AG04450 (cell line): ENCODE measurements around the gene TTBK1. TPM values are rescaled to one million over a fixed set of nuclear protein-coding genes. Genes with fewer than 3 reads are reported as not detected.

Source experiments
- CTCF ChIA-PET: fragments of 300-600, 350-600 bp; formaldehyde crosslinking; extraction: SDS; loops from one replicate; lab custom pipeline; 2022; ENCODE audit warnings: antibody characterized with exemption, inconsistent platforms; lab: Charles Lee
- POLR2A ChIA-PET: fragments of 350-600 bp; formaldehyde crosslinking; extraction: SDS; loops from one replicate; lab custom pipeline; 2021; ENCODE audit warnings: antibody characterized with exemption, inconsistent platforms; lab: Yijun Ruan, JAX
- DNase-seq: peaks from one replicate; pipeline ENCODE4 v3.0.0-alpha.2; 2011; ENCODE audit warnings: low read depth, low spot score
- H3K27ac ChIP-seq: one replicate; pipeline ENCODE4 v1.5.1; 2012; ENCODE audit warnings: low read depth, low read length, control low read depth
- H3K27me3 ChIP-seq: one replicate; pipeline ENCODE4 v1.6.0; 2012; ENCODE audit warnings: low read length; ENCODE audit not compliant: control insufficient read depth, insufficient read depth
- H3K4me3 ChIP-seq: 2 replicates; pipeline ENCODE4 v1.5.1; 2011; ENCODE audit warnings: mild to moderate bottlenecking, low read depth, low read length, control low read depth
- H3K9me3 ChIP-seq: 2 replicates; pipeline ENCODE4 v1.5.1; 2012; ENCODE audit warnings: low read length; ENCODE audit not compliant: control insufficient read depth, insufficient read depth
- CTCF ChIP-seq: IDR thresholded peaks from 2 replicates; pipeline ENCODE4 v1.5.1; 2011; ENCODE audit warnings: low read depth, low read length, control low read depth, inconsistent platforms
- polyA plus RNA-seq: library from polyadenylated mRNA; depleted of rRNA; stranded (reverse); fragments of >200 nt; gene quantifications from 2 replicates; pipeline ENCODE4 v1.2.3, GENCODE V29; 2011

TTBK1 gene
- polyA plus RNA-seq, 1 experiment: not detected

- no peaks in the 10 kb centered on the region for H3K9me3 ChIP-seq
- ChIA-PET POLR2A (no interaction called here), CTCF (interaction anchor here (1.1 to 1.4 kb wide), 2 partner anchors 16 to 88 kb away, joined by 3 read pairs; no protein-coding TSS in a partner anchor)
- peaks cover 83% of the 10 kb centered on the region for H3K27me3 ChIP-seq
- no peak for TF ChIP-seq CTCF
- no peak overlapping the region for H3K27ac ChIP-seq
- peak overlapping the region; percentile 52 for H3K4me3 ChIP-seq
- DNase-seq: no peak
Observed at GRCh38 chr6:43246301-43247113, 3.2 kb downstream of the TTBK1 start.

GRCh38 chr6:43247114-43247999, 4.1 kb downstream of the TTBK1 start:
- Histone ChIP-seq H3K27ac (no peak overlapping the region), H3K9me3 (no peaks in the 10 kb centered on the region), H3K27me3 (peaks cover 81% of the 10 kb centered on the region), H3K4me3 (peak overlapping the region; percentile 52)
- DNase-seq: no peak
- POLR2A ChIA-PET: no interaction called here
- TF ChIP-seq CTCF: no peak
- CTCF ChIA-PET: interaction anchor here (1.1 to 2.0 kb wide), 3 partner anchors 17 to 87 kb away, joined by 3 to 7 read pairs (median 3); partner anchors contain the start of gene DNPH1

GRCh38 chr6:43248101-43248500, 4.8 kb downstream of the TTBK1 start:
- Histone ChIP-seq H3K4me3 (no peak overlapping the region), H3K27ac (no peak overlapping the region), H3K9me3 (no peaks in the 10 kb centered on the region), H3K27me3 (peaks cover 75% of the 10 kb centered on the region)
- ChIA-PET CTCF (interaction anchor here (1.1 to 2.0 kb wide), 2 partner anchors 19 to 86 kb away, joined by 3 to 7 read pairs; partner anchors contain the start of gene DNPH1), POLR2A (no interaction called here)
- no peak for TF ChIP-seq CTCF
- DNase-seq: no peak

GRCh38 chr6:43248791-43249190, 5.5 kb downstream of the TTBK1 start:
- CTCF ChIA-PET: interaction anchor here (2.0 kb wide), 1 partner anchor 19 kb away, joined by 7 read pairs; the partner anchor contains the start of gene DNPH1

More at GRCh38 chr6:43248791-43249190, 5.5 kb downstream of the TTBK1 start:
- no peak overlapping the region for H3K4me3 ChIP-seq
- no peak overlapping the region for H3K27ac ChIP-seq
- POLR2A ChIA-PET: no interaction called here
- no peak for DNase-seq
- no peak for TF ChIP-seq CTCF
- H3K9me3 ChIP-seq: no peaks in the 10 kb centered on the region
- peaks cover 70% of the 10 kb centered on the region for H3K27me3 ChIP-seq
